GM12878 (cell line): ENCODE measurements around the gene AKAP13. TPM values are rescaled to one million over a fixed set of nuclear protein-coding genes. Genes with fewer than 3 reads are reported as not detected.

Experiments used
- CREB1 ChIP-seq: IDR thresholded peaks from 2 replicates; pipeline ENCODE4 v1.6.1; 2012; ENCODE audit warnings: low read depth, mild to moderate bottlenecking, inconsistent platforms
- E4F1 ChIP-seq: fragments of 450-650 bp; IDR thresholded peaks from 2 replicates; pipeline ENCODE4 v1.6.1; 2018; ENCODE audit warnings: borderline replicate concordance, mild to moderate bottlenecking; ENCODE audit not compliant: partially characterized antibody
- EED ChIP-seq: sonication (generic); IDR thresholded peaks from 2 replicates; pipeline ENCODE4 v1.6.1; 2016; ENCODE audit warnings: antibody characterized with exemption, low read depth
- ETV6 ChIP-seq, 2 experiments: fragments of 450-650 bp in 1 of 2; IDR thresholded peaks in 1 of 2; conservative IDR thresholded peaks in 1 of 2; 2 replicates each; pipeline ENCODE4 v1.6.1; 2014; ENCODE audit warnings: antibody characterized with exemption in 1 of 2, borderline replicate concordance in 1 of 2, low read depth in 1 of 2, mild to moderate bottlenecking in 1 of 2, moderate library complexity in 1 of 2
- GABPA ChIP-seq: IDR thresholded peaks from 2 replicates; pipeline ENCODE4 v1.6.1; 2014; ENCODE audit warnings: antibody characterized with exemption, low read depth, mild to moderate bottlenecking, inconsistent platforms
- HCFC1 ChIP-seq: fragments of 150-350 bp; IDR thresholded peaks from 2 replicates; pipeline ENCODE4 v1.6.1; 2014; ENCODE audit warnings: low read length
- PAX8 ChIP-seq: fragments of 450-650 bp; IDR thresholded peaks from 2 replicates; pipeline ENCODE4 v1.6.1; 2017; ENCODE audit warnings: mild to moderate bottlenecking, moderate library complexity
- POLR2A ChIP-seq: IDR thresholded peaks from 2 replicates; pipeline ENCODE4 v1.6.1; 2011; ENCODE audit warnings: low read depth, mild to moderate bottlenecking, low read length
- RBBP5 ChIP-seq: fragments of 200-600 bp; sonication (generic); conservative IDR thresholded peaks from 2 replicates; pipeline ENCODE4 v1.6.1; 2016
- SP1 ChIP-seq: IDR thresholded peaks from one replicate; pipeline ENCODE4 v1.6.1; 2011; ENCODE audit warnings: low read depth, low read length
- TCF7 ChIP-seq: IDR thresholded peaks from 2 replicates; pipeline ENCODE4 v1.6.1; 2014; ENCODE audit warnings: antibody characterized with exemption, borderline replicate concordance
- WRNIP1 ChIP-seq: IDR thresholded peaks from 2 replicates; pipeline ENCODE4 v1.6.1; 2011; ENCODE audit warnings: low read depth, low read length, improper control_type of control experiment, borderline replicate concordance
- ZBED1 ChIP-seq: IDR thresholded peaks from 2 replicates; pipeline ENCODE4 v1.6.1; 2016; ENCODE audit warnings: borderline replicate concordance
- ZNF384 ChIP-seq: IDR thresholded peaks from 2 replicates; pipeline ENCODE4 v1.6.1; 2012; ENCODE audit warnings: low read depth, mild to moderate bottlenecking, low read length, improper control_type of control experiment, borderline replicate concordance
- polyA plus RNA-seq, 11 experiments: library from polyadenylated mRNA; depleted of rRNA in 4 of 11; unstranded in 6 of 11; stranded (reverse) in 5 of 11; fragments of >200 nt; fragmentation: Nextera tagmentation in 4 of 11; fragmentation: Illumina TruSeq in 1 of 11; extraction: Ambion mirVana in 4 of 11; extraction: Trizol in 1 of 11; gene quantifications; 1 replicate in 1 of 11; 2 replicates in 10 of 11; pipeline versions ENCODE4 v1.2.1 to v1.2.3, GENCODE V29; 2011 to 2016; ENCODE audit warnings: inconsistent platforms in 2 of 11, missing spikeins in 2 of 11, low read depth in 1 of 11
- total RNA-seq, 4 experiments: library from RNA; depleted of rRNA in 3 of 4; stranded (reverse); fragments of >200 nt in 3 of 4; fragmentation: Illumina TruSeq in 1 of 4; extraction: Trizol in 1 of 4; gene quantifications; 2 replicates each; pipeline versions ENCODE4 v1.2.1 to v1.2.3, GENCODE V29; 2013 to 2021
- TF ChIP-seq, protein P1 (sequence below): IDR thresholded peaks from 2 replicates; pipeline ENCODE4 v1.6.1; 2012; ENCODE audit warnings: mild to moderate bottlenecking, low read depth, low read length
- TF ChIP-seq, protein P2 (sequence below): fragments of 450-650 bp; IDR thresholded peaks from 2 replicates; pipeline ENCODE4 v1.6.1; 2017; ENCODE audit warnings: mild to moderate bottlenecking, moderate library complexity
- TF ChIP-seq, protein P3 (sequence below): fragments of 450-650 bp; IDR thresholded peaks from 2 replicates; pipeline ENCODE4 v1.6.1; 2018; ENCODE audit warnings: mild to moderate bottlenecking, low read depth, moderate library complexity; ENCODE audit not compliant: partially characterized antibody

AKAP13 gene
- total and polyA plus RNA-seq, 10 of the 15 experiments (the other 5 are each of a cell fraction or from before 2014, with no cell fraction given), result 14.4 to 74.9 (median 55.1) TPM

DNA sequence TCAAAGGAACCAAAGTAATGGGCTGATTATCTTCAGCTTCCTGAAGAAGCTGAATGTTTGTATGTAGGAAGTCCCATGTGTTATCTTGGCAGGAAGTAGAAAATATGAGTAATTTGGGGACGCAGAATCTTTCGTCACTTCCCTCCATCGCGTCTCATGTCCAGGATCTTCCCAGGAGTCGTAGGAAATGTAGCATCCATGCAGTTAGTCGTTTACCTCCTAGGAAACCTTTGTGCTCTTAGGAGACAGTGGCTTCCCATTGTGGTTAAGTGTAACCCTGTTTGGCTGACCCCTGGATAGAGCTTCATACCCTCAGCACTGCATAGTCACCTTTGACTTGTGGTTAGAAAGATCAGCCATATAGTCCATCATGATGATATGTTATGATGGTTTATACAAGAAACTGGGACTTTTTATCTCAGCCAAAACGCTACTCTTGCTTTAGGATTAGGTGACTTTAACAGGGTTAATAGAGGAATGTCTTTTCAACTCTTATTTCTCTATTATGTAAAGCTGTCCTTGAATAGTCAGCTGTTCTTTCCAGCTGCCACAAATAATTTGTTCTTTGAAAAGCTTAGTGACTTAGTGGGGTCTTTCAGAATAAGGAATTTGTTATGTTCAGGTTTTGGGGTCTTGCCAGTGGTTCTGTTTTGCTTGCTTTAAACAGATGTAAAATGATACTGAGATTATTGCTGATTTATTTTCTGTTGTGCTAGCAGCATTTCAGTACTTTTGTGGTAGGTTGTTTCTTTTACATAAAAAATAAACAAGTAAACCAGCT lies 322.1 kb downstream of the AKAP13 start (continued):
- TF ChIP-seq, protein P1, sequence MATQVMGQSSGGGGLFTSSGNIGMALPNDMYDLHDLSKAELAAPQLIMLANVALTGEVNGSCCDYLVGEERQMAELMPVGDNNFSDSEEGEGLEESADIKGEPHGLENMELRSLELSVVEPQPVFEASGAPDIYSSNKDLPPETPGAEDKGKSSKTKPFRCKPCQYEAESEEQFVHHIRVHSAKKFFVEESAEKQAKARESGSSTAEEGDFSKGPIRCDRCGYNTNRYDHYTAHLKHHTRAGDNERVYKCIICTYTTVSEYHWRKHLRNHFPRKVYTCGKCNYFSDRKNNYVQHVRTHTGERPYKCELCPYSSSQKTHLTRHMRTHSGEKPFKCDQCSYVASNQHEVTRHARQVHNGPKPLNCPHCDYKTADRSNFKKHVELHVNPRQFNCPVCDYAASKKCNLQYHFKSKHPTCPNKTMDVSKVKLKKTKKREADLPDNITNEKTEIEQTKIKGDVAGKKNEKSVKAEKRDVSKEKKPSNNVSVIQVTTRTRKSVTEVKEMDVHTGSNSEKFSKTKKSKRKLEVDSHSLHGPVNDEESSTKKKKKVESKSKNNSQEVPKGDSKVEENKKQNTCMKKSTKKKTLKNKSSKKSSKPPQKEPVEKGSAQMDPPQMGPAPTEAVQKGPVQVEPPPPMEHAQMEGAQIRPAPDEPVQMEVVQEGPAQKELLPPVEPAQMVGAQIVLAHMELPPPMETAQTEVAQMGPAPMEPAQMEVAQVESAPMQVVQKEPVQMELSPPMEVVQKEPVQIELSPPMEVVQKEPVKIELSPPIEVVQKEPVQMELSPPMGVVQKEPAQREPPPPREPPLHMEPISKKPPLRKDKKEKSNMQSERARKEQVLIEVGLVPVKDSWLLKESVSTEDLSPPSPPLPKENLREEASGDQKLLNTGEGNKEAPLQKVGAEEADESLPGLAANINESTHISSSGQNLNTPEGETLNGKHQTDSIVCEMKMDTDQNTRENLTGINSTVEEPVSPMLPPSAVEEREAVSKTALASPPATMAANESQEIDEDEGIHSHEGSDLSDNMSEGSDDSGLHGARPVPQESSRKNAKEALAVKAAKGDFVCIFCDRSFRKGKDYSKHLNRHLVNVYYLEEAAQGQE, result no peak
- TF ChIP-seq RBBP5, result no peak
- TF ChIP-seq POLR2A, result 0 out of 2 replicates have a peak, but pooled peaks have one; percentile 27
- peak in 1 of 2 experiments; percentile 95; a peak in 2 of 4 replicates for TF ChIP-seq ETV6 (conservative IDR thresholded peaks at IDR 0.05 in 1 of 2, IDR thresholded peaks at IDR 0.05 in 1 of 2; ENCODE audit: borderline replicate concordance in 1 of 2, low read depth in 1 of 2)
- TF ChIP-seq PAX8, result no peak
- peak; percentile 81 for TF ChIP-seq GABPA
- TF ChIP-seq WRNIP1, result 0 out of 2 replicates have a peak, but pooled peaks have one; percentile 56
- TF ChIP-seq E4F1, result no peak
- TF ChIP-seq, protein P2, sequence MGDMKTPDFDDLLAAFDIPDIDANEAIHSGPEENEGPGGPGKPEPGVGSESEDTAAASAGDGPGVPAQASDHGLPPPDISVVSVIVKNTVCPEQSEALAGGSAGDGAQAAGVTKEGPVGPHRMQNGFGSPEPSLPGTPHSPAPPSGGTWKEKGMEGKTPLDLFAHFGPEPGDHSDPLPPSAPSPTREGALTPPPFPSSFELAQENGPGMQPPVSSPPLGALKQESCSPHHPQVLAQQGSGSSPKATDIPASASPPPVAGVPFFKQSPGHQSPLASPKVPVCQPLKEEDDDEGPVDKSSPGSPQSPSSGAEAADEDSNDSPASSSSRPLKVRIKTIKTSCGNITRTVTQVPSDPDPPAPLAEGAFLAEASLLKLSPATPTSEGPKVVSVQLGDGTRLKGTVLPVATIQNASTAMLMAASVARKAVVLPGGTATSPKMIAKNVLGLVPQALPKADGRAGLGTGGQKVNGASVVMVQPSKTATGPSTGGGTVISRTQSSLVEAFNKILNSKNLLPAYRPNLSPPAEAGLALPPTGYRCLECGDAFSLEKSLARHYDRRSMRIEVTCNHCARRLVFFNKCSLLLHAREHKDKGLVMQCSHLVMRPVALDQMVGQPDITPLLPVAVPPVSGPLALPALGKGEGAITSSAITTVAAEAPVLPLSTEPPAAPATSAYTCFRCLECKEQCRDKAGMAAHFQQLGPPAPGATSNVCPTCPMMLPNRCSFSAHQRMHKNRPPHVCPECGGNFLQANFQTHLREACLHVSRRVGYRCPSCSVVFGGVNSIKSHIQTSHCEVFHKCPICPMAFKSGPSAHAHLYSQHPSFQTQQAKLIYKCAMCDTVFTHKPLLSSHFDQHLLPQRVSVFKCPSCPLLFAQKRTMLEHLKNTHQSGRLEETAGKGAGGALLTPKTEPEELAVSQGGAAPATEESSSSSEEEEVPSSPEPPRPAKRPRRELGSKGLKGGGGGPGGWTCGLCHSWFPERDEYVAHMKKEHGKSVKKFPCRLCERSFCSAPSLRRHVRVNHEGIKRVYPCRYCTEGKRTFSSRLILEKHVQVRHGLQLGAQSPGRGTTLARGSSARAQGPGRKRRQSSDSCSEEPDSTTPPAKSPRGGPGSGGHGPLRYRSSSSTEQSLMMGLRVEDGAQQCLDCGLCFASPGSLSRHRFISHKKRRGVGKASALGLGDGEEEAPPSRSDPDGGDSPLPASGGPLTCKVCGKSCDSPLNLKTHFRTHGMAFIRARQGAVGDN, result peak; percentile 96
- no peak for TF ChIP-seq HCFC1
- no peak for TF ChIP-seq ZNF384
- TF ChIP-seq EED, result peak; percentile 86
- TF ChIP-seq CREB1, result peak; percentile 82
- TF ChIP-seq, protein P3, sequence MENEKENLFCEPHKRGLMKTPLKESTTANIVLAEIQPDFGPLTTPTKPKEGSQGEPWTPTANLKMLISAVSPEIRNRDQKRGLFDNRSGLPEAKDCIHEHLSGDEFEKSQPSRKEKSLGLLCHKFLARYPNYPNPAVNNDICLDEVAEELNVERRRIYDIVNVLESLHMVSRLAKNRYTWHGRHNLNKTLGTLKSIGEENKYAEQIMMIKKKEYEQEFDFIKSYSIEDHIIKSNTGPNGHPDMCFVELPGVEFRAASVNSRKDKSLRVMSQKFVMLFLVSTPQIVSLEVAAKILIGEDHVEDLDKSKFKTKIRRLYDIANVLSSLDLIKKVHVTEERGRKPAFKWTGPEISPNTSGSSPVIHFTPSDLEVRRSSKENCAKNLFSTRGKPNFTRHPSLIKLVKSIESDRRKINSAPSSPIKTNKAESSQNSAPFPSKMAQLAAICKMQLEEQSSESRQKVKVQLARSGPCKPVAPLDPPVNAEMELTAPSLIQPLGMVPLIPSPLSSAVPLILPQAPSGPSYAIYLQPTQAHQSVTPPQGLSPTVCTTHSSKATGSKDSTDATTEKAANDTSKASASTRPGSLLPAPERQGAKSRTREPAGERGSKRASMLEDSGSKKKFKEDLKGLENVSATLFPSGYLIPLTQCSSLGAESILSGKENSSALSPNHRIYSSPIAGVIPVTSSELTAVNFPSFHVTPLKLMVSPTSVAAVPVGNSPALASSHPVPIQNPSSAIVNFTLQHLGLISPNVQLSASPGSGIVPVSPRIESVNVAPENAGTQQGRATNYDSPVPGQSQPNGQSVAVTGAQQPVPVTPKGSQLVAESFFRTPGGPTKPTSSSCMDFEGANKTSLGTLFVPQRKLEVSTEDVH, result no peak
- TF ChIP-seq TCF7, result no peak
- no peak for TF ChIP-seq SP1
- TF ChIP-seq ZBED1, result no peak; the same call in 1 of the 2 replicates
- TF ChIP-seq, all 136 proteins: peak for 26
